OCI-LY7 (cell line): ENCODE data around the gene DIPK1B.

Source experiments
- CTCF ChIP-seq: fragments of 200-600 bp; sonication (generic); conservative IDR thresholded peaks from 2 replicates; pipeline ENCODE4 v1.5.1; 2014; ENCODE audit warnings: mild to moderate bottlenecking, antibody characterized with exemption, low read length, moderate library complexity, mixed read lengths
- EZH2phosphoT487 ChIP-seq: fragments of 200-600 bp; sonication (generic); IDR thresholded peaks from 2 replicates; pipeline ENCODE4 v1.6.1; 2018; ENCODE audit warnings: low read depth, borderline replicate concordance, mild to moderate bottlenecking, mixed run types, antibody characterized with exemption, low read length, moderate library complexity, mixed read lengths

GRCh38 chr9:136722093-136722968, 10.0 kb downstream of the DIPK1B start:
- TF ChIP-seq CTCF, result no peak
- TF ChIP-seq EZH2phosphoT487, result no peak
